ENCODE results near the gene BRAT1.

GRCh38 chr7:2530071-2530987, 25.0 kb downstream of the BRAT1 start:
- no peak for TF ChIP-seq CTCF (conservative IDR thresholded peaks at IDR 0.05)
- no peak for TF ChIP-seq EZH2 (IDR thresholded peaks at IDR 0.05; ENCODE audit: low read depth)
